HG03442 (cell line): Measurements from ENCODE around the gene RANBP3.
"Not testable (repeated sequence)": the region's sequence is repeated elsewhere in the genome, so short reads cannot be mapped to it uniquely, and the experiment has no call there.

Experiments
- ATAC-seq: cut with Tn5 transposase; IDR thresholded peaks from one replicate; pipeline ENCODE4 v1.9.1; 2021; ENCODE audit warnings: mild to moderate bottlenecking, moderate library complexity; ENCODE audit not compliant: unreplicated experiment

The RANBP3 gene

GRCh38 chr19:5988517-5989387, 10.8 kb upstream of the RANBP3 start:
- no peak for ATAC-seq

- no peak for ATAC-seq
Observed at GRCh38 chr19:5987077-5987818, 9.3 kb upstream of the RANBP3 start.

- not testable (repeated sequence) for ATAC-seq
Observed at GRCh38 chr19:5985837-5986236, 7.9 kb upstream of the RANBP3 start.

- no peak for ATAC-seq
Observed at GRCh38 chr19:5985098-5985783, 7.3 kb upstream of the RANBP3 start.

- no peak for ATAC-seq
Observed at GRCh38 chr19:5984600-5984999, 6.7 kb upstream of the RANBP3 start.

- ATAC-seq = no peak
Observed at GRCh38 chr19:5983367-5983955, 5.5 kb upstream of the RANBP3 start.

- ATAC-seq = no peak
Observed at GRCh38 chr19:5978606-5979552, 939 bp upstream of the RANBP3 start.

GRCh38 chr19:5977222-5977784, 637 bp downstream of the RANBP3 start:
- ATAC-seq = no peak

GRCh38 chr19:5976768-5977167, 1.2 kb downstream of the RANBP3 start:
- no peak for ATAC-seq

- no peak for ATAC-seq
Observed at GRCh38 chr19:5975388-5975728, 2.6 kb downstream of the RANBP3 start.

GRCh38 chr19:5974721-5975387, 3.1 kb downstream of the RANBP3 start:
- no peak for ATAC-seq

- no peak for ATAC-seq
Observed at GRCh38 chr19:5973867-5974635, 3.9 kb downstream of the RANBP3 start.

- no peak for ATAC-seq
Observed at GRCh38 chr19:5973376-5973775, 4.6 kb downstream of the RANBP3 start.

GRCh38 chr19:5972355-5972731, 5.6 kb downstream of the RANBP3 start:
- ATAC-seq = no peak

GRCh38 chr19:5971714-5972354, 6.1 kb downstream of the RANBP3 start:
- ATAC-seq = no peak

- ATAC-seq = no peak
Observed at GRCh38 chr19:5969476-5969875, 8.5 kb downstream of the RANBP3 start.

- no peak for ATAC-seq
Observed at GRCh38 chr19:5968431-5969373, 9.2 kb downstream of the RANBP3 start.
